GM12878 (cell line): ENCODE results near the gene TRIM26.

ENCODE experiments used
- BRCA1 ChIP-seq: IDR thresholded peaks from 2 replicates; pipeline ENCODE4 v1.6.1; 2011; ENCODE audit warnings: low read depth, low read length, improper control_type of control experiment
- CBX5 ChIP-seq: sonication (generic); IDR thresholded peaks from 2 replicates; pipeline ENCODE4 v1.6.1; 2016; ENCODE audit warnings: low read depth, moderate library complexity, mild to moderate bottlenecking, inconsistent platforms
- CTCF ChIP-seq, 3 experiments: IDR thresholded peaks in 2 of 3; conservative IDR thresholded peaks in 1 of 3; 2 replicates each; pipeline ENCODE4 v1.5.1; 2011; ENCODE audit warnings: low read depth in 3 of 3, low read length in 3 of 3, mild to moderate bottlenecking in 3 of 3, control low read depth in 2 of 3, moderate library complexity in 2 of 3, inconsistent platforms in 1 of 3, mixed read lengths in 1 of 3; ENCODE audit not compliant: control insufficient read depth in 2 of 3, insufficient read depth in 1 of 3; ENCODE audit errors: extremely low read depth in 1 of 3
- DPF2 ChIP-seq: fragments of 450-650 bp; IDR thresholded peaks from 2 replicates; pipeline ENCODE4 v1.6.1; 2017; ENCODE audit warnings: mild to moderate bottlenecking
- E2F4 ChIP-seq: IDR thresholded peaks from 2 replicates; pipeline ENCODE4 v1.6.1; 2012; ENCODE audit warnings: low read depth, low read length, improper control_type of control experiment
- EP300 ChIP-seq, 2 experiments: fragments of 150-350 bp in 1 of 2; IDR thresholded peaks; 2 replicates each; pipeline ENCODE4 v1.6.1; 2011 to 2012; ENCODE audit warnings: low read depth in 2 of 2, low read length in 2 of 2, borderline replicate concordance in 1 of 2, improper control_type of control experiment in 1 of 2, inconsistent platforms in 1 of 2; ENCODE audit not compliant: control insufficient read depth in 1 of 2
- EZH2 ChIP-seq: IDR thresholded peaks from 2 replicates; pipeline ENCODE4 v1.6.1; 2012; ENCODE audit warnings: low read depth, mild to moderate bottlenecking, control low read depth, inconsistent platforms, low read length, borderline replicate concordance; ENCODE audit not compliant: control insufficient read depth
- FOS ChIP-seq: IDR thresholded peaks from 3 replicates; pipeline ENCODE4 v1.6.1; 2011; ENCODE audit warnings: borderline replicate concordance; ENCODE audit not compliant: insufficient read length; ENCODE audit errors: extremely low read depth
- POLR2A ChIP-seq: IDR thresholded peaks from 2 replicates; pipeline ENCODE4 v1.6.1; 2011; ENCODE audit warnings: low read depth, mild to moderate bottlenecking, low read length
- POLR2AphosphoS5 ChIP-seq: IDR thresholded peaks from 2 replicates; pipeline ENCODE4 v1.6.1; 2011; ENCODE audit warnings: mild to moderate bottlenecking, low read length, inconsistent platforms
- RELA ChIP-seq: fragments of 450-650 bp; IDR thresholded peaks from 2 replicates; pipeline ENCODE4 v1.8.0; 2014; ENCODE audit warnings: borderline replicate concordance; ENCODE audit not compliant: partially characterized antibody
- SIN3A ChIP-seq: IDR thresholded peaks from 2 replicates; pipeline ENCODE4 v1.6.1; 2012; ENCODE audit warnings: low read depth, low read length, improper control_type of control experiment
- SMAD1 ChIP-seq: fragments of 450-650 bp; IDR thresholded peaks from 2 replicates; pipeline ENCODE4 v1.6.1; 2018; ENCODE audit warnings: mild to moderate bottlenecking, low read depth; ENCODE audit not compliant: partially characterized antibody
- USF1 ChIP-seq: IDR thresholded peaks from 2 replicates; pipeline ENCODE4 v1.6.1; 2011; ENCODE audit warnings: borderline replicate concordance, low read depth, mild to moderate bottlenecking, moderate library complexity, mixed read lengths, low read length; ENCODE audit not compliant: insufficient read depth; ENCODE audit errors: extremely low read length

GRCh38 chr6:30198166-30199084, 14.8 kb downstream of the TRIM26 start:
- TF ChIP-seq CTCF (IDR thresholded peaks at IDR 0.05 in 2 of 3, conservative IDR thresholded peaks at IDR 0.05 in 1 of 3; ENCODE audit: control insufficient read depth in 2 of 3, extremely low read depth in 1 of 3, insufficient read depth in 1 of 3, low read depth in 3 of 3, low read length in 3 of 3) (no peak), POLR2AphosphoS5 (no peak; the same call in 1 of the 2 replicates), CBX5 (no peak), E2F4 (no peak), BRCA1 (no peak), EZH2 (no peak), DPF2 (no peak), FOS (no peak), USF1 (no peak), POLR2A (no peak; the same call in 1 of the 2 replicates), EP300 (IDR thresholded peaks at IDR 0.05; ENCODE audit: borderline replicate concordance in 1 of 2, control insufficient read depth in 1 of 2, low read depth in 2 of 2, low read length in 2 of 2) (no peak), SIN3A (no peak), RELA (no peak), SMAD1 (no peak)
